ENCODE measurements around the gene RGS13.

RGS13 gene

DNA sequence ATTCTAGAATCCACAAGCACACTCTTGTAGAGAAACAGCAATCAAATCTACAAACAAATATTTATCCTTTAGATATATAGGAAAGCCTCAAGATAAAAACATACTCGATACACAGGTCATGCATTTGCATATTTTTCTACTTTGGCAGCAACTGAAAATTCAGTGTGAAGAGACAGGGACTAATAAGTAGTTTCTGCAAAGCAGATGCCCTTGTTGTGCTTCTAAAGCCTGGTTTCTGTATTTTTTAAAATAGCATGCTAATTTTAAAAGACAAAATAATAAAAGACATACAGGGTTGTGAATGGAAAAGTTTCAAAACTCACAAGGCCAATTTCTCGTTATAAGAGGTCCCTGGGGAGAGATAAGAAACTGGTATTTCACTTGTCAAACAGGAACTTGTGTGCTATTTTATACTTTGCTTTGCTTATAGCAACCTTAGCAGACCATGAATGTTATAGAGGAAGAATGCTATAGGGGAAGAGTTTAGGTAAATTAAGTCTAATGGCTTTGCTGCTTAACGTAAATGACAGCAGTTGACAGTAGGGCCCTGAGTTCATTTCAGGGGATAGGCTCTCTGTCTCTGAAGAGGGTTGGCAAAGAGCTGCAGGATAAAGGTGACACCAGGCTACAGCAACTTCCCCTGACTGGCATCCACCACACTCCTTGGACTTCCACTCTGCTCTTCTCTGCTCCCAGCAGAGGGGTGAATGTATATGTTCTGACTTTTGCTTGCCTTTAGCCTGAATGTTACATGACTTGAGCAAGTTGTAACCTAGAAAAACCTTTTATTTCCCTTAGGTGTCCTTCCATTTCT, 9.4 kb upstream of the RGS13 start:
- DNase-seq (ENCODE audit: extremely low read depth in 1 of 2, low read depth in 1 of 2), result no peak

GRCh38 chr1:192627901-192628300, 8.0 kb upstream of the RGS13 start:
- no peak for DNase-seq (ENCODE audit: extremely low read depth in 1 of 2, low read depth in 1 of 2)

GRCh38 chr1:192628396-192629057, 7.4 kb upstream of the RGS13 start:
- DNase-seq (ENCODE audit: extremely low read depth in 1 of 2, low read depth in 1 of 2), result no peak

- DNase-seq (ENCODE audit: extremely low read depth in 1 of 2, low read depth in 1 of 2), result no peak
These were observed 6.3 kb upstream of the RGS13 start for GRCh38 chr1:192629612-192630011.

- DNase-seq (ENCODE audit: extremely low read depth in 1 of 2, low read depth in 1 of 2), result no peak
These were observed 5.2 kb upstream of the RGS13 start for GRCh38 chr1:192630521-192631287.

- DNase-seq (ENCODE audit: extremely low read depth in 1 of 2, low read depth in 1 of 2), result no peak
These were observed 4.2 kb upstream of the RGS13 start for GRCh38 chr1:192631749-192632148.

- DNase-seq (ENCODE audit: extremely low read depth in 1 of 2, low read depth in 1 of 2), result no peak
These were observed 3.8 kb upstream of the RGS13 start for GRCh38 chr1:192632188-192632587.

DNA sequence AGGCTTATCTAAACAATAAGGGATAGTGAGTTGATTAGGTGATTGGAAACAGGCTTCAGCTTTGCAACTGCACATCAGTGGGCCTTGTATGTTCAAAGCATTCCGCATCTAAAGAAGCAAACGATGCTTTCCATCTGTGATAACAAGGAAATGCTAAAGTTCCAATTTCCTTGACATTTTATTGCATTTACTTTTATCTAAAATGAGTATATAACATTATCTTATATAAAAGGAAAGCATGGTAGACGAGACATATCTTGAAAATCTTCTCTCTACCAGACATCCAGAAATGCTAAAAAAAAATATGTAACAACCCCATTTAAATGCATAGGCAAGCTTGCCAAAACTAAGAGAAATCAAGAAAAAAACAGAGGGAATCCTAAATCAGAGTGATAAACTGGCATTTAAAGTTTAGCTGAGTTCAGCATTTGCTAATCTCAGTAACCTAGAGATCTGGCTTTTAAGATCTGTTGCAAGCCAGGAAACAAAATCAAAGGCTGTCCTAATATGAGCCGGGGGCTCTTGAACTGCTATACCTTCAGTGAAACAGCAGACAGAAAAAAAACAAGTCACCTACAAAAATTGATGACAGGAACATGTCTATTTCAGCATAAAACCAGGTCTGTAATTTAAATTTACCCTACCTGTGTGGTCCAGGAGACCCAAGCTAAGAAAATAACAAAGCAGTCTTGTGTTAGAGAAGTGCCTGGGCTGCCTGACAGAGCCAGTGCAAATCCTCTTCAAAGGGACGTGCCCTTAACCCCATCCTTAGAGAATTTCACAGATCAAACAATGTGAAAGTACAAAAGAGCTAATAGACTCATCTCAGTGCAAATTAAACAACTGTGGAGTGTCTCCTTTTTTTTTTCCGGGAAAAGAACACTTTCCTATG, 3.1 kb upstream of the RGS13 start:
- DNase-seq (ENCODE audit: extremely low read depth in 1 of 2, low read depth in 1 of 2), result no peak

GRCh38 chr1:192633533-192634253, 2.3 kb upstream of the RGS13 start:
- DNase-seq (ENCODE audit: extremely low read depth in 1 of 2, low read depth in 1 of 2), result no peak

GRCh38 chr1:192635041-192635440, 906 bp upstream of the RGS13 start:
- no peak for DNase-seq (ENCODE audit: extremely low read depth in 1 of 2, low read depth in 1 of 2)

- DNase-seq (ENCODE audit: extremely low read depth in 1 of 2, low read depth in 1 of 2), result no peak
These were observed 3.8 kb downstream of the RGS13 start for GRCh38 chr1:192639607-192640368.

- DNase-seq (ENCODE audit: extremely low read depth in 1 of 2, low read depth in 1 of 2), result no peak
These were observed 16.2 kb downstream of the RGS13 start for GRCh38 chr1:192652159-192652558.

DNA sequence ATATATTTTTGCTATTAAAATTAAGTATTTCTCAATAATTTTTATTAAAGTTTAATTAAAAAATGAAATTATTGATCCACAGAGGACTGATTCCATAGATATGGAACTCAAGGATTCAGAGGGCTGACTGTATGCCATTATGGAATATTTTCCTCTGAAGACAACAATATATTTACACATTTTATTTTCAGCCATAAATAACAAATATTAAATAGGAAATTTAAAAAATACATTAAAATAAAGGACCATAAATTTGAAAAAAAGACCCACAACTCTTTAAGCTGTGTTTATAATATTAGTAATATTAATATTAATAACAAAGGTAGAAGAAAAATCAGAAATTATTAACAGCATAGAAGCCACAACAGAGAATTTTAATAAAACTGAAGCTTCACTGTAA, 18.2 kb downstream of the RGS13 start:
- DNase-seq (ENCODE audit: extremely low read depth in 1 of 2, low read depth in 1 of 2), result no peak

DNA sequence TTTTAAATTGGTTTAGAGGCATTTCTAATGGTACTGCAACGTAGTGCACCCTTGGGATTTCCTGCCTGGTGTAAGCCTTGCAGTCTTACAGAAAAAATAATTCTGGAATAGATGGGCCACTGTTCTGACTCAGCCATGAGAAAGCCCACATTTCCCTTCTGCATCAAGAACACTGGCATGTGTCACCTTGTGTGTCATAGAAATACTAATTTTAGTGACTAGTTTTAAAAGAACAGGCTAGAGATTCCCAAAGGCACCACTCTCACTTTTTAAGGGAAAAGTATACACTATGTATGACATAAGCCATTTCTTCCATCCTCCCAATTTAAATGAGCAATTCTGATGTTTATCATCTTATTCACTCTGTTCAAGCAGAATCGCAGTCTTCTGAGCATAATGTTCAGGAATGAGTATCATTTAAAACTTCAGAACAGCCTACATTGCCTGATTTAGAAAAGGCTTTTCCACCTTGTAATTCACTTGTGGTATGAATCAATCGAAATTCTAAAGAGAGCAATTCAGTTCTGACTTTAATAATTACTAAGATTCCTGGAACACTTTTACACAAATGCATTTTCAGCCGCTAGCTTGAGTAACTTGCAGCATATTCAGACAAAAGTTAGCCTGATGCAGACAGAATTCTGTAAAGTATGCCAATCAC, 18.8 kb downstream of the RGS13 start:
- no peak for DNase-seq (ENCODE audit: extremely low read depth in 1 of 2, low read depth in 1 of 2)

- no peak for DNase-seq (ENCODE audit: extremely low read depth in 1 of 2, low read depth in 1 of 2)
These were observed 21.8 kb downstream of the RGS13 start for GRCh38 chr1:192657760-192658159.

- no peak for DNase-seq (ENCODE audit: extremely low read depth in 1 of 2, low read depth in 1 of 2)
These were observed 22.3 kb downstream of the RGS13 start for GRCh38 chr1:192658255-192658654.

- no peak for DNase-seq (ENCODE audit: extremely low read depth in 1 of 2, low read depth in 1 of 2)
These were observed 24.7 kb downstream of the RGS13 start for GRCh38 chr1:192660613-192661012.

- no peak for DNase-seq (ENCODE audit: extremely low read depth in 1 of 2, low read depth in 1 of 2)
These were observed 32.5 kb downstream of the RGS13 start for GRCh38 chr1:192668409-192668983.
